A549 treated with CORT108297 at 1 μM for 4 hours (cell line): ENCODE data around the gene CYP2C9. TPM values are rescaled to one million over a fixed set of nuclear protein-coding genes. Genes with fewer than 3 reads are reported as not detected.

ENCODE experiments used
- total RNA-seq: library from RNA; stranded (reverse); fragments of 200-300 nt; extraction: Qiagen RNA extraction; gene quantifications from 5 replicates; pipeline ENCODE4 v1.2.3, GENCODE V29; 2022

CYP2C9 gene
- 0.03 to 0.14 TPM (median 0.06 TPM) in 3 of 5 replicates, not detected in the others for total RNA-seq

DNA sequence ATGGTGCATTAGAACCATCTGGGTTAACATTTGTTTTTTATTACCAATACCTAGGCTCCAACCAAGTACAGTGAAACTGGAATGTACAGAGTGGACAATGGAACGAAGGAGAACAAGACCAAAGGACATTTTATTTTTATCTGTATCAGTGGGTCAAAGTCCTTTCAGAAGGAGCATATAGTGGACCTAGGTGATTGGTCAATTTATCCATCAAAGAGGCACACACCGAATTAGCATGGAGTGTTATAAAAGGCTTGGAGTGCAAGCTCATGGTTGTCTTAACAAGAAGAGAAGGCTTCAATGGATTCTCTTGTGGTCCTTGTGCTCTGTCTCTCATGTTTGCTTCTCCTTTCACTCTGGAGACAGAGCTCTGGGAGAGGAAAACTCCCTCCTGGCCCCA is at the start of gene CYP2C9:
CYP2C9 (plus strand) TSS at position 276 of the 400 bp plus-strand sequence; CDS start at position 301, 25 bp downstream.

Other genes starting within 250 kb of the CYP2C9 start
- gene CYP2C19, start 176.0 kb upstream of the CYP2C9 start, total RNA-seq = not detected in 5 replicates
- gene CYP2C8, start 130.8 kb downstream of the CYP2C9 start, total RNA-seq = not detected in 5 replicates